ENCODE measurements around the gene EFCAB14. TPM values are rescaled to one million over a fixed set of nuclear protein-coding genes. Genes with fewer than 3 reads are reported as not detected.
A peak's percentile ranks its signal among the peaks of the same experiment; 100 is the strongest.
"Not testable (repeated sequence)": the region's sequence is repeated elsewhere in the genome, so short reads cannot be mapped to it uniquely, and the experiment has no call there.

Gene EFCAB14
- total RNA-seq, 1 donor from 2014 or later = 79.8 TPM

GRCh38 chr1:46671554-46671953 is 47.4 kb downstream of the EFCAB14 start, which contains the start of gene TEX38:
Gene TEX38, plus strand, starts transcription at chr1:46671854. Its CDS starts 81 bp downstream, at chr1:46671935.
- ChIA-PET POLR2A (no interaction called here), CTCF (no interaction called here)
- Mint-ChIP-seq H3K27me3 (no peaks in the 10 kb centered on the region), H3K4me1 (peaks cover 26% of the 10 kb centered on the region), H3K4me3 (no peak within 1 kb of the TSS), H3K36me3 (ENCODE audit: low read depth) (peaks cover 34% of the 10 kb centered on the region), H3K27ac (no peak within 1 kb of the TSS), H3K9me3 (no peaks in the 10 kb centered on the region)
- TF ChIP-seq CTCF (IDR thresholded peaks at IDR 0.05) = no peak
- no peak for DNase-seq
- ATAC-seq (ENCODE audit: low read depth) = no peak
- intact Hi-C loops (cut with micrococcal nuclease) = no loop called here

- POLR2A ChIA-PET = no interaction called here
- no peaks in the 10 kb centered on the region for H3K27me3 Mint-ChIP-seq
- no peak for TF ChIP-seq CTCF (IDR thresholded peaks at IDR 0.05)
- H3K27ac Mint-ChIP-seq = no peak overlapping the region
- DNase-seq = no peak
- ATAC-seq (ENCODE audit: low read depth) = no peak
- peaks cover 16% of the 10 kb centered on the region for H3K4me1 Mint-ChIP-seq
- H3K9me3 Mint-ChIP-seq = no peaks in the 10 kb centered on the region
- H3K36me3 Mint-ChIP-seq (ENCODE audit: low read depth) = peaks cover 21% of the 10 kb centered on the region
- CTCF ChIA-PET = no interaction called here
- intact Hi-C loops (cut with micrococcal nuclease) = no loop called here
- no peak overlapping the region for H3K4me3 Mint-ChIP-seq
These were observed 48.8 kb downstream of the EFCAB14 start for GRCh38 chr1:46670134-46670533.

- no peaks in the 10 kb centered on the region for H3K9me3 Mint-ChIP-seq
- H3K4me3 Mint-ChIP-seq = peak within 1 kb of the TSS; percentile 80
- DNase-seq (peak; percentile 55), ATAC-seq (ENCODE audit: low read depth) (peak; percentile 91)
- TF ChIP-seq CTCF (IDR thresholded peaks at IDR 0.05) = no peak
- H3K36me3 Mint-ChIP-seq (ENCODE audit: low read depth) = peaks cover 16% of the 10 kb centered on the region
- no peak within 1 kb of the TSS for H3K27ac Mint-ChIP-seq
- intact Hi-C loops (cut with micrococcal nuclease) = loop anchor here (2.0 to 5.0 kb wide), 3 partner anchors 51 to 66 kb away; partner anchors contain the start of genes EFCAB14, MKNK1 and MOB3C
- H3K4me1 Mint-ChIP-seq = peaks cover 16% of the 10 kb centered on the region
- no peaks in the 10 kb centered on the region for H3K27me3 Mint-ChIP-seq
- ChIA-PET CTCF (interaction anchor here (1.3 kb wide), 1 partner anchor 58 kb away, joined by 3 read pairs; no protein-coding TSS in a partner anchor), POLR2A (interaction anchor here (0.8 to 2.0 kb wide), 4 partner anchors 51 to 365 kb away, joined by 4 to 8 read pairs (median 5); partner anchors contain the start of genes EFCAB14, LRRC41 and MKNK1)
These were observed 50.8 kb downstream of the EFCAB14 start, which contains the start of gene ATPAF1 for GRCh38 chr1:46667782-46668760. Gene ATPAF1, minus strand, starts transcription at chr1:46668364. Its CDS starts 42 bp downstream, at chr1:46668322.

GRCh38 chr1:46665983-46666382 is 52.9 kb downstream of the EFCAB14 start:
- H3K4me1 Mint-ChIP-seq = peaks cover 16% of the 10 kb centered on the region
- H3K27ac Mint-ChIP-seq = no peak overlapping the region
- H3K27me3 Mint-ChIP-seq = no peaks in the 10 kb centered on the region
- TF ChIP-seq CTCF (IDR thresholded peaks at IDR 0.05) = no peak
- POLR2A ChIA-PET = no interaction called here
- DNase-seq (no peak), ATAC-seq (ENCODE audit: low read depth) (no peak)
- intact Hi-C loops (cut with micrococcal nuclease) = loop anchor here (5.0 kb wide), 2 partner anchors 49 to 64 kb away; partner anchors contain the start of genes MKNK1 and MOB3C
- no peak overlapping the region for H3K4me3 Mint-ChIP-seq
- H3K9me3 Mint-ChIP-seq = no peaks in the 10 kb centered on the region
- CTCF ChIA-PET = no interaction called here
- H3K36me3 Mint-ChIP-seq (ENCODE audit: low read depth) = peaks cover 16% of the 10 kb centered on the region

- CTCF ChIA-PET; intact Hi-C loops (cut with micrococcal nuclease); ATAC-seq (ENCODE audit: low read depth); POLR2A ChIA-PET; DNase-seq; H3K9me3 Mint-ChIP-seq; H3K27me3 Mint-ChIP-seq; H3K4me3 Mint-ChIP-seq; H3K27ac Mint-ChIP-seq: not testable (repeated sequence)
- H3K36me3 Mint-ChIP-seq (ENCODE audit: low read depth) = peaks cover 28% of the 10 kb centered on the region
- peaks cover 16% of the 10 kb centered on the region for H3K4me1 Mint-ChIP-seq
These were observed 56.0 kb downstream of the EFCAB14 start for GRCh38 chr1:46662919-46663318.

- H3K9me3 Mint-ChIP-seq; POLR2A ChIA-PET; DNase-seq; H3K27me3 Mint-ChIP-seq; CTCF ChIA-PET; H3K27ac Mint-ChIP-seq; intact Hi-C loops (cut with micrococcal nuclease); H3K4me1 Mint-ChIP-seq; ATAC-seq (ENCODE audit: low read depth); H3K4me3 Mint-ChIP-seq: not testable (repeated sequence)
- H3K36me3 Mint-ChIP-seq (ENCODE audit: low read depth) = peaks cover 51% of the 10 kb centered on the region
These were observed 58.8 kb downstream of the EFCAB14 start for GRCh38 chr1:46660116-46660515.
